HG03103 (cell line): ENCODE results near the gene P3H2.

Experiments
- ATAC-seq: cut with Tn5 transposase; IDR thresholded peaks from one replicate; pipeline ENCODE4 v1.9.1; 2021; ENCODE audit warnings: low read depth; ENCODE audit not compliant: unreplicated experiment

Gene P3H2

GRCh38 chr3:190024912-190025311, 95.8 kb downstream of the P3H2 start:
- ATAC-seq, result no peak

GRCh38 chr3:190019844-190020243, 100.9 kb downstream of the P3H2 start:
- ATAC-seq, result no peak

DNA sequence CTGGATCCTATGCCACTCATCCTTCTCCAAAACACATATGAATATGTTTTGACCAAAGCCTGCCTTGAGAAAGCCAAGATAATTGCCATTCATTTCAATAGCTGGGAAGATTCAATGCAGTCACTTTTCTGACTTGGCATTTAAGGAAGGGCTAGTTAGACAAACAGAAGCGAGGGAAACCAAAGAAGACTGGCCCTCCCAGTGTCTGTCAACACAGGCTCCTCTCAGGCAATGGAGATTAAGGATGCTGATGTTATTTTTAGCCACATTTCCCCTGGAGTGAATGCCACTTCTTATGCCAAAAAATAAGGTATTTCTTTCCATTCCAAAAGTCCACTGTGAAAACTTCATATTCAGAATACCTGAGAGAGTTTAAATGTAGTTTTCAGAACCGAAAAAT, 101.7 kb downstream of the P3H2 start:
- ATAC-seq, result no peak

DNA sequence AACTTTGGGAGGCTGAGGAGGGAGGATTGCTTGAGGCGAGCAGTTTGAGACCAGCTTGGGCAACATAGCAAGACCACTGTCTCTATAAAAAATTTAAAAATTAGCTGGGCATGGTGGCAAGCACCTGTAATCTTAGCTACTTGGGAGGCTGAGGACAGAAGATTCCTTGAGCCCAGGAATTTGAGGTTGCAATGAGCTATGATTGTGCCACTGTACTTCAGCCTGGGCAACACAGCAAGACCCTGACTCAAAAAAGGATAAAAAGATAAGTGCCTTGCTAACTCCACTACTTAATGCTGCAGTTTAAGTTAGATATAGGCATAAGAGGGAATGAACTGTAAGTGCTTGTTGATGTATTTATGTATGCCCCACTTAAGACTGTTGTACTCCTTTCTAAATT, 102.2 kb downstream of the P3H2 start:
- ATAC-seq, result no peak

GRCh38 chr3:190017521-190018288, 103.0 kb downstream of the P3H2 start:
- no peak for ATAC-seq

DNA sequence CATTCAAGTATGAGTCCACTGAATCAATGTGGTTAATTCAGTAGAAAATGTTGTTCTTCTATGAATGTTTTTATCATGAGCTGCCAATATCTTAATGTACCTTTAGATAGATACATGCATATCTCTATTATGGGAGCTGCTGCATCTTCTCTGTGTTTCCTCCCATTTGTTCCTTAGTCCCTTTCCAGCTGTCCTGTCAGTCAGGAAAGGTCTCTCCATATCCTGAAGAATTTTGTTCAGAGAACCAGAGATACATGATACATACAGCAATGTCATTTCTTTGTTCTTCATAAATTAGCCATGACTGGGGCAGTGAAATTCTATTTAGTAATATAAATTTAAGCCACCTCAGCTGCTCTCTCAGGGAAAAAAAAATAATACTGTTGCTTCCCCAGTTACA, 103.7 kb downstream of the P3H2 start:
- no peak for ATAC-seq

- no peak for ATAC-seq
These were observed 105.8 kb downstream of the P3H2 start for GRCh38 chr3:190014940-190015339.

DNA sequence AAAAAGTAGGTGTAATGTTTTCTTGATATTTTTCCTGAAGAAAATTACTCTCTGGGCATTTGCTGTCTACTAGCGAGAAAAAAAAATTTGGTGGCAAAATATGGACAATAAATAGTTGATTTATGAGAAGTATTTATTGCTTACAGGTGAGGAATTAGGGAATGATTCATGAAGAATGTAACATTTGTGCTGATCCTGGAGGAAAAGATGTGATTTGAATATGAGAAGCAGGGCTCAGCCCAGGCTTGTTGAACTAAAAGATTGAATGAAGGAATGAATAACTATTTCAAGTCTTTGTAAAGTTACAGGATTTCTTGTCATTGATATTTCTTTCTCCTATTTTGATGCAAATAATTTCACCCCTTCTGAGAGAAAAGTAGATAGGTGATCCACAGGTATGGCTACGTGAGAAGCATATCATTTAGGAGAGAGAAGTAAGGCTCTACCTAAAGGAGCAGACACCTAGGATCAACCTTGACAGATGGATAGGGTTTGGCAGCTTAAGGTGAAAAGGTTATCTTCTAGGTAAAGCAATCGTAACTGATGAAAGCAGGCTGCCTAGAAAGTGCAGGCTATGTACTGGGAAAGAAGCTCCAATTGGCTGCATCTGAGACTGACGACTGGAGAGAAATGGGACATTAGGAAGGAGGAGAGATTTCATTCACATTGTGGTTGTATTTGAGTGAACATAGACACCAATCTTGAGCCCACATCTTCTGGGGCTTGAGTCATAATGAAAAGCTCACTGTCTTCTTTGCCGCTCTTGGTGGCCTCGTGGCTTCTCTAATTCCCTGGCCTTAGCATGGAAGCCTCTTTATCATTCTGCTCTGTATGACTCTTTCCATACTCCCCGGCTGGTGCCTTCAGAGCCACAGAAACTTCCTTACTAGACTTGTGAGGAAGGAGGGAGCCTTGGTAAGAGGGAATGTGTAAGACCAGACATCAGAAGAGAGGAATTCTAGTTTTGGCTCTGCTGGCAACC, 106.5 kb downstream of the P3H2 start:
- no peak for ATAC-seq

DNA sequence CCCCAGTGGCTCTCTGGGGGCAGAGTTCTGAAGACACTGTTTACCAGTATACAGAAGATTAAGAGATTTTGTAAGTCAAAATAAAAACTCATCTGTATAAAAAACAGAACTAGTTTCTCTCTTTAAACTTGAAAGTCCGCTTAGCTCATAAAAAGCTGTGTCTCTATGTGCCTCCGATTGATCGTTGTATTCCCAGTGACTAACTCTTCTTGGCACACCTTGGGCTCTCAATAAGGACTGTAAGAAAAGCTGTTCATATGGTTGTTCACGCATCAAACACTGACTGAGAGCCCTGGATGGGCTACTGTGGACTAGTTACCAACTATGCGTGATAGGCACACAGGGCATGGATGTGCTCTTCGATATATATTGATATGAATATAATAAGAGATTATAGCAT, 107.9 kb downstream of the P3H2 start:
- no peak for ATAC-seq

- ATAC-seq, result no peak
These were observed 108.3 kb downstream of the P3H2 start for GRCh38 chr3:190012314-190012782.

GRCh38 chr3:190010486-190010885, 110.2 kb downstream of the P3H2 start:
- no peak for ATAC-seq

- ATAC-seq, result no peak
These were observed 111.1 kb downstream of the P3H2 start for GRCh38 chr3:190009614-190010013.

DNA sequence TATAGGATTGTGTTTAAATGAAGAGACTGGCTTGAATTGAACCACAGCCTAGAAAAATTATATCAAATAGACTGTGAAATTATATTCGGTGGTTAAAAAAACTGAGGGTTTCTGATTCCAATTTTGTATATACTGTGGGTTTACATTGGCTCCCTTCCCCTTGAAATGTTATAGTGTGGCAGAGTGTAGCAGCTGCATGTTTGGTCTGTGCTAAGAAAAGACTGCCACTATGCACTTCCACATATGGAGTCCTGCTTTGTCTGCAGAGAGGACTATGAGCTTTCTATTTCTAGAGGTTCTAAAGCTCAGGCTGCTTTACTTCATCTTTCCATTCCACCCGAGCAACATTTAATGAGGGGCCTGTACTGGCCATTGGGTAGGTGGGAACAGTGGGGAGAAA, 112.3 kb downstream of the P3H2 start:
- ATAC-seq, result no peak

DNA sequence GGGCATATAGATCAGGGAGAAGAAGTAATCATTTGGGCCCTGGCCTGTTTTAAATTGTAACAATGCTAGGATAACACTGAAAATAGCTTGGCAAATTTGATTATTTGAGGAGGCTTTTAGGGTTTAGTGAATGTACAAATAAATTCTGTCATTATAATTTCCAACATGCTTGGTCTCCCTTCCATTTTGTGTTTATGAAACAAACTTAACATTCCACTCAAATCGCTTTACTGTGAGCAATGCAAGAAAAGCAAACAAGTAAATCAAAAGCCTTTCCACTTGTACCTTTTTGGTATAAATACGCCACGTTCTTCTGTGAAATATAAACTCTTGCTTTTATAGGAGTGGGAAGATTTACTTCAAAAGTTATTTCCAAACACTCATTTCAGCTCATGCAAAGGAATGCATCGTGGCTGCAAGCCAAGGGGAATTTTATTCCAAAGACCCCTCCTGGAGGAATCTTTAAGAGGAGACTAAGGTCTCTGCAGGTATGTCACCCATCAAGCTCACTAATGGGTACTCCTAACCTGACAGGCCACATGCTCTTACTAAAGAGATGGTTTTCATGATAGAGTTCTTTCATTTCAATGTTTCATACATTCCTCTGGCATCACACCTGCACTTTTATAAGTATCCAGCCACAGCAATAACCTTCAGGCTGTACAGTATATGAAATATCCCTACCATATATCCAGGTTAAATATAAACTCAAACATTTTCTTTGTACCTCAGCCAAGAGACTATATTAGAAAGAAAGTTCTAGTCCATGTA, 115.2 kb downstream of the P3H2 start:
- ATAC-seq, result no peak

- ATAC-seq, result no peak
These were observed 116.0 kb downstream of the P3H2 start for GRCh38 chr3:190004656-190005055.

DNA sequence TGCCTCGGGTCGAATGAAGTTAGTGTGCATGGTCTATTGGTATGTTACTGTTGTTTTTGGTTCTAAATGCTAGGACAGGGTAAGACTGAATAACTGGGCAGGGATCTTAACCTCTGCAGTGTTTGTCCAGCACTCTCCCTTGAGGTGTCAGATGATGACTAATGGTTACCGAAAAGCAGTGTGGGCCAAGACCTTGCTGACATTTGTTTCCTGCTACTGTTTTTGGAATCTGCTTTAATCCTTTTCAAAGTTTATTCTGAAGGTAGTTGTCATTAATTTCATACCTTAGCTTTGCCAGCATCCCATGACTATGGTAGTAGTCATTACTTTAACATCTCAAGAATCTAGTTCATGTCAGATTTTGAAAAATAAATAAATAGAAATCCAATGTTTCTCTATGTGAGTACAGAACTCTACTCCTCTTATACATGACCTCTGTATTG, 117.0 kb downstream of the P3H2 start:
- no peak for ATAC-seq

DNA sequence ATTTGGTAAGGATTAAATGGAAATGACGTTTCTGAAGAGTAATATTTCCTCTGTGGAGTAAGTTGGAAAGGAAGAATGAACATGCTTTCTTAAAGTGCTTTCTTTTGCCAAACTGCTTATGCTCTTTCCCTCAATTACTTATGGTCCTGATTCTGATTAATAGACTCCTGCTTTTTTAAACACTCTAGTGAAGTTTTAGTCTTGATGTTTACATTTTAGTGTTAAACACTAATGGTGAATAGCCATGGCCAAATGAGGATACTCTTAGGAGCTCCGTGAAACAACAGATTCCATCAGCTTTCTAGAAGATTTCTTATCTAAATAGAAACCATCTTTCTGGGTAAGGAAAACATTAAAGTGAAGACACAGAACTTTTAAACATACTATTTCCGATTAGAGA, 117.6 kb downstream of the P3H2 start:
- no peak for ATAC-seq

- ATAC-seq, result no peak
These were observed 119.3 kb downstream of the P3H2 start for GRCh38 chr3:190001426-190001825.

DNA sequence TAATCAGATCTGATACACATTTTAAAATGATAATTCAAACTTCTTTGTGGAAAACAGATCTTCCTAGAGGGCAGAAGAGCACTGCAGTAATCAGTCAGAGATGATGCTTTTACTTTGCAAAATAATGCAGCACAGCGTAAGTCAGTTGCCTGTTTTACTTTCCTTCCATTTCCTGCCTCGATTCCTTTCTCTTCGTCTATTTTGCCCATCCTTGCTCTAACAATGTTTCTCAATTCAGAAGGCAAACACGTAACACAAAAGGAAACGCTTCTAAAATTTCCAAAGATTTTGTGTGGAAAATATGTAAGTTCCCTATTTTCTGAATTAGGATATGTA, 119.9 kb downstream of the P3H2 start:
- no peak for ATAC-seq

DNA sequence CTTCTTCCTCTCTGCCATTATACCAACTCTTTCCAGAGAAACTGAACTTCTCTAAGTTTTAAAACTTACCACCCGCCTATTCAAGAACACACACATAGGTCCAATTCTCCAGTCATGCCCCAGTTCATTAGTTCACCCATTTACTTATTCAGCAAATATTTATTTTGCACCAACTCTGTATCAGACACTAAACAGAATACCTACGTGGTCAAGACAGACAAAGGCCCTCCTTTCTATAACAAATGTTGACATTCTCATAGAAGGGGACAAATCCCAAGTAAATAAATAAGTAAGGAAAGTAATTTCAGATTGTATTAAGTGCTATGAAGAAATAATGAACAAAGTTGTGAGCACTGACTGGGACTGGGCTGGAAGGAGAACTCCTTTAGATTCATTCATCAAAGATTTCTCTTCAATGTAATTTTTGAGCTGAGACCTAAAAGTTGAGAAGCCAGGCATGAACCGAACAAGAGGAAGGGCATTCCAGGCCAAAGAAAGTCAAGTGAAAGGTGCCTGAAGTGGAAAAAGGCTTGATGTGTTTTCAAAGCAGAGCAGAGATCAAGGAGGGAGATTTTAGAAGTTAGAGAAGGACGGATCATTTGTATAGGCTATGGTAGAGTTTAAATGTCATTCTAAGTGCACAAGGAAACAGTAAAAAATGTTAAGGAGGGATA, 120.4 kb downstream of the P3H2 start:
- no peak for ATAC-seq
